Epithelial cell of proximal tubule (primary cell): ENCODE measurements around the gene XRCC2. TPM values are rescaled to one million over a fixed set of nuclear protein-coding genes. Genes with fewer than 3 reads are reported as not detected.
"Not testable (repeated sequence)": the region's sequence is repeated elsewhere in the genome, so short reads cannot be mapped to it uniquely, and the experiment has no call there.

ENCODE experiments used
- DNase-seq: peaks from one replicate; pipeline ENCODE4 v3.0.0-alpha.2; 2011; ENCODE audit warnings: low read depth
- H3K4me3 ChIP-seq: 2 replicates; pipeline ENCODE4 v1.5.1; 2011; ENCODE audit warnings: low read depth, mild to moderate bottlenecking, low read length
- total RNA-seq: library from RNA; depleted of rRNA; stranded (reverse); fragments of >200 nt; gene quantifications from 2 replicates; pipeline ENCODE4 v1.2.3, GENCODE V29; 2015
- TF ChIP-seq, protein P1 (sequence below): conservative IDR thresholded peaks from 2 replicates; pipeline ENCODE4 v1.5.1; 2012; ENCODE audit warnings: low read depth, mild to moderate bottlenecking, low read length

Gene XRCC2
- total RNA-seq: 5.4 and 10.3 TPM in 2 replicates

DNA sequence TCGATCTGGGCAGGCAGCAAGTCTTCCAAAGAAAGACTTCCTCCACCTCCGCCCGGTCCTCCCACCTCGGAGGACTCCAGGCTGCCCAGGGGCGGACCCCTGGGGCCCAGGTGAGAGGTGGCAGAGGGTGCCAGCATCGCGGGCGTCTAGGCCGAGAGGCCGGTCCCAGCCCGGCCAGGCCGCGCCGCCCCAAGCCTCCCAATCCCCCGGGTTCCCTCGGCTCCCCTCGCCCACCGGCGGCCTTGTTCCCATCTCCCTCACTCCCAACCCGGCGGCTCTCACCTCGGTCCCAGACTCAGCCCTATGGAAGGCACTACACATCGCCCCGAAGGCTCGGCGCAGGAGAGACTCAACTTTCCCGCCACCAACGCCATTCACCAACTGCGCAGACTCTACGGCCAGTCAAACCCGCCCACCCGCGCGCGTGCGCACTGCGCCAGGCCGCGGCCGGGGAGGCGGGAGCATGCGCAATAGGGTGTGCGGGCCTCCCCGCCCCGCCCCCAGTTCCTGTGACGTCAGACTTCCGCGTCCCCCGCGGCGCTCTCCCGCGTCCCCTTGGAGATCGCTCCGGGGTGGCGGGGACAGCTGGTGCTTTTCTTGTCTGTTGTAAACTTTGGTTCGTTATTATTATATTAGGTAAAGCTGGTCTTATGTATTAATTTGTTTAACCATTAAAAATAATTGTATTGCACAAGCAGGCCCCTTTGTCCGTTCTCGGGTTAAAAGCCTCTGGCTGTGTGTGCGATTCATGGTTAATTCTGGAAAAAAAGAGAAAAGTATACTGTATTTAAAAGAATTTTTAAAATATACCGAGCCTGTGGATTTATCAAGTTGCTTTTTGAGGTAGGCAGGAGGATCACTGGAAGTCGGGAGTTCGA is at the start of gene XRCC2:
XRCC2 (minus strand) TSS at position 383 of the 878 bp plus-strand sequence; CDS start at position 321, 62 bp downstream.
- peak; percentile 13 for DNase-seq
- TF ChIP-seq, protein P1, sequence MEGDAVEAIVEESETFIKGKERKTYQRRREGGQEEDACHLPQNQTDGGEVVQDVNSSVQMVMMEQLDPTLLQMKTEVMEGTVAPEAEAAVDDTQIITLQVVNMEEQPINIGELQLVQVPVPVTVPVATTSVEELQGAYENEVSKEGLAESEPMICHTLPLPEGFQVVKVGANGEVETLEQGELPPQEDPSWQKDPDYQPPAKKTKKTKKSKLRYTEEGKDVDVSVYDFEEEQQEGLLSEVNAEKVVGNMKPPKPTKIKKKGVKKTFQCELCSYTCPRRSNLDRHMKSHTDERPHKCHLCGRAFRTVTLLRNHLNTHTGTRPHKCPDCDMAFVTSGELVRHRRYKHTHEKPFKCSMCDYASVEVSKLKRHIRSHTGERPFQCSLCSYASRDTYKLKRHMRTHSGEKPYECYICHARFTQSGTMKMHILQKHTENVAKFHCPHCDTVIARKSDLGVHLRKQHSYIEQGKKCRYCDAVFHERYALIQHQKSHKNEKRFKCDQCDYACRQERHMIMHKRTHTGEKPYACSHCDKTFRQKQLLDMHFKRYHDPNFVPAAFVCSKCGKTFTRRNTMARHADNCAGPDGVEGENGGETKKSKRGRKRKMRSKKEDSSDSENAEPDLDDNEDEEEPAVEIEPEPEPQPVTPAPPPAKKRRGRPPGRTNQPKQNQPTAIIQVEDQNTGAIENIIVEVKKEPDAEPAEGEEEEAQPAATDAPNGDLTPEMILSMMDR: no peak
- peak within 1 kb of the TSS; percentile 95 for H3K4me3 ChIP-seq

DNA sequence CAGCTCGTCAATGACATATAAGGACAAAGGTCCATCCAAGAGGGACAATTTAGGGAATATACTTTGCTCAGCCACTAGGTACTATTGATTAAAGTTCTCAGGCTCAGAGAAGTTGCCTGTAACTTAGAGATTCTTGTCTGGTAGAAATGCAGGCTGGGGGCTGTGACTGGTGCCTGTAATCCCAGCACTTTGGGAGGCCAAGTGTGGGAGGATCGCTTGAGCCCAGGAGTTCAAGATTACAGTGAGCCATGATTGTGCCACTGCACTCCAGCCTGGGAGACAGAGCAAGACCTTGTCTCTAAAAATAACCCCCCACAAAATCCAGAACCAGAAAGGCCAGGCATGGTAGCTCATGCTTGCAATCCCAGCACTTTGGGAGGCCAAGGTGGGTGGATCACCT is 47.4 kb upstream of the XRCC2 start:
- no peak overlapping the region for H3K4me3 ChIP-seq
- TF ChIP-seq, protein P1: no peak
- no peak for DNase-seq

DNA sequence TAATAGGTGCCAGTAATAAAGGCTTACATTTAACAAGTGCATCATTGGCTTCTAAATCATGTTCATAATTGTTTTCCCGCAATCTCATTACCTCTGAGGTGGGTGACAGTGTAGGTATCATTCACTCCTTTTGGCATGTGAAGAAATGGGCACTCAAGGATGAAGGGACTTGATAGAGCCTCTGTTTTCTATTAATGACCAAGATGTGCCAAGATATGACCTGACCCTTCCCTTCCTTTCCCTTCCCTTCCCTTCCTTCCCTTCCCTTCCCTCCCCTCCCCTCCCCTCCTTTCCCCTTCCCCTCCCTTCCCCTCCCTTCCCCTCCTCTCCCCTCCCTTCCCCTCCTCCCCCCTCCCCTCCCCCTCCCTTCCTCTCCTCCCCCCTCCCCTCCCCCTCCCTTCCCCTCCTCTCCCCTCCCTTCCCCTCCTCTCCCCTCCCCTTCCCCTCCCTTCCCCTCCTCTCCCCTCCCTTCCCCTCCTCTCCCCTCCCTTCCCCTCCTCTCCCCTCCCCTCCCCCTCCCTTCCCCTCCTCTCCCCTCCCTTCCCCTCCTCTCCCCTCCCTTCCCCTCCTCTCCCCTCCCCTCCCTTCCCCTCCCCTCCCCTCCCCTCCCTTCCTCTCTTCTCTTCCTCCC is 36.6 kb upstream of the XRCC2 start:
- H3K4me3 ChIP-seq, DNase-seq: not testable (repeated sequence)

DNA sequence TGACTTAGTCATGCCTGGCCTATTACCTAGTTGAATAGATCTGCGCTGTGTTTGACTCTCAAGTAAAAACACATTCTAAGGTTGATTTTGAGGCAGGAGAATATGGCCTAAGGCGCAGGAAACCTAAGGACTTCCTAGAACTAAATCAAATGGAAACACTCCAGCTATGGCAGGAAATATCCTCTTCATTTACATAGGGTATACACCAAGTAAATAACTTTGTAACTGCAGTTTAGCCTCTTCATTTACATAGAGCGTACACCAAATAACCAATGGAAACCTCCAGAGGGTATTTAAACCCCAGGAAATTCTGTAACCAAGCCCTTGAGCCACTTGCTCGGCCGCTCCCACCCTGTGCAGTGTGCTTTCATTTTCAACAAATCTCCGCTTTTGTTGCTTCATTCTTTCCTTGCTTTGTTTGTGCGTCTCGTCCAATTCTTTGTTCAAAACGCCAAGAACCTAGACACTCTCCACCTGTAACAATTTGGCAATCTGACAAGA is 35.6 kb upstream of the XRCC2 start:
- DNase-seq: no peak
- H3K4me3 ChIP-seq: no peak overlapping the region
- TF ChIP-seq, protein P1: no peak

DNA sequence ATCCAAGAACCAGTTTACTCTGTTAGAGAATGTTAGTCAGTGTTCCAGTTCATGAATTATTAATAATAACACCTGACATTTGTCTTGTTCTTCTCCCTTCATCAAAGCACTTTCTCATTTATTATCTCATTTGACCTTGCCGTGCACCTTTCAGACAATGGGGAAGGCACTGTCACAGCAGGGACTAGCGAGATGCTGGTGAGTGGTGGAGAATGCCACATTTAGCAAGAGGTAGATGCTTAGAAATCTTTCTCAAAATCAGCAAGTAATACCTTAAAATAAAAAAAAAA is 34.2 kb upstream of the XRCC2 start:
- TF ChIP-seq, protein P1: no peak
- DNase-seq: no peak
- H3K4me3 ChIP-seq: no peak overlapping the region

DNA sequence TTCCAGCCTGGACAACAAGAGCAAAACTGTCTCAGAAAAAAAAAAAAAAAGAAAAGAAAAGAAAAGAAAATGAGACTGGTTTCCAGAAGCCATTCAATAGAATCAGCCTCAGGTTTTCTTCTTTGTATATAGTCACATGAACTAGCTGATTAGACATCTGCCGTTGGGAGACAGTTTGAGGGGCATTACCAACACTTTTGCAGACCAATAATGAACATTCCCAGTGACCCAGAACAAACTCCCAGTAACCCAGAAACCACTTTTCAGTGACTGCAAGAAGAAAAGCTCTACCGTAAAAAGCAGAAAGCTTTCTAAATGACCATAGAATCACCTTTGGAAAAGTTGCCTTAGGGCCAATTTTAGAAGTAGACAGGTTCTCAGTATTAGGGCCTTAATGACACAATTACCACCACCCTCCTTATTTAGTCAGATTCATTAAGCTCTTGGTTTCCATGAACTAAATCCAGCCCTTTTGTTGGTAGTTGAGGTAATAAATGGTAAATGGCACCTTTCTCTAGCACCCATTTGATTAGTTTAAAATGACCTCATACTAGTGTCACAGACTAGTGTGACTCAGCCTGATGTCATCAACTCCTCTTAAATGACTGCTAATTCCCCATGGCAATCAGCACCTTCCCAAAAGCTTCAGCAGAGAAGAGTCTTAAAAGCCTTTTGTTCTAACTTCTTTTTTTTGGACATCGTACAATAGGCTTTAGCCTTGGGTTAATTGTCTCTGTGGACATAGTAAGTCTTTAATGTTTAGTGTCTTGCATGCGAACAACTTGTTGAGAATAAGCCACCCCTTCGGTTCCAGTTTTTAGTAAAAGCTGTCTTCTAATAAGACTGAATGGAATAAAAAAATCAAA is 33.6 kb upstream of the XRCC2 start:
- H3K4me3 ChIP-seq: no peak overlapping the region
- no peak for DNase-seq
- TF ChIP-seq, protein P1: no peak

DNA sequence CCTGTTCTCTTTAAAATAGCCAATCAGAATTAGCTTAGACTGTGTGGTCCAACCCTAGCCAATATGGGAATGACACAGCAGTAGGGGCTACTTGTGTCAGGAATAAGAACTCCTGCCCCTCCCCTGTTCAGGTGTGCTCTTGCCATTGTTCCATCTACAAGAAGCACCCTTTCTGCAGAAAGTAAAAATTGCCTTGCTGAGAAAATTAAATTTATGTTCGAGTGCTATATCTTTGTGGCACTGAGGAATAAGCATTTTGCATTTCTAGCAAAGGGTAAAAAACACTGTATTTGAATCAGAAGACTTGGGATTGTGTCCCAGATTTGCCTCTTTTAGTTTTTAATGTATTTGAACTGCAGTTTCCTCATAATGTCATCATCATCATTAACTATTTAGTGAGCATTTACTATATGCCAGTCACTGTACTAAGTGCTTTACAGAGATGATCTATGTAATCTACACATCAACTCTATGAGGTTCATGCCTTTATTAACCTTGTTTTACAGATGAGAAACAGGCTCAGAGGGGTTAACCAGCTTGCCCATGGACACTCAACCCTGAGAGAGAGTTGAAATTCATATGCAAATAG is 28.9 kb upstream of the XRCC2 start:
- DNase-seq: no peak
- TF ChIP-seq, protein P1: no peak
- no peak overlapping the region for H3K4me3 ChIP-seq
